Hematopoietic multipotent progenitor cell treated with erythropoietin and hydrocortisone succinate and interleukin-3 and kit ligand, for 15 days (in vitro differentiated cells): ENCODE measurements around the gene CHRNB1.

Experiments used
- DNase-seq: peaks from one replicate; pipeline ENCODE4 v3.0.0-alpha.2; 2015; ENCODE audit warnings: low spot score

CHRNB1 gene

DNA sequence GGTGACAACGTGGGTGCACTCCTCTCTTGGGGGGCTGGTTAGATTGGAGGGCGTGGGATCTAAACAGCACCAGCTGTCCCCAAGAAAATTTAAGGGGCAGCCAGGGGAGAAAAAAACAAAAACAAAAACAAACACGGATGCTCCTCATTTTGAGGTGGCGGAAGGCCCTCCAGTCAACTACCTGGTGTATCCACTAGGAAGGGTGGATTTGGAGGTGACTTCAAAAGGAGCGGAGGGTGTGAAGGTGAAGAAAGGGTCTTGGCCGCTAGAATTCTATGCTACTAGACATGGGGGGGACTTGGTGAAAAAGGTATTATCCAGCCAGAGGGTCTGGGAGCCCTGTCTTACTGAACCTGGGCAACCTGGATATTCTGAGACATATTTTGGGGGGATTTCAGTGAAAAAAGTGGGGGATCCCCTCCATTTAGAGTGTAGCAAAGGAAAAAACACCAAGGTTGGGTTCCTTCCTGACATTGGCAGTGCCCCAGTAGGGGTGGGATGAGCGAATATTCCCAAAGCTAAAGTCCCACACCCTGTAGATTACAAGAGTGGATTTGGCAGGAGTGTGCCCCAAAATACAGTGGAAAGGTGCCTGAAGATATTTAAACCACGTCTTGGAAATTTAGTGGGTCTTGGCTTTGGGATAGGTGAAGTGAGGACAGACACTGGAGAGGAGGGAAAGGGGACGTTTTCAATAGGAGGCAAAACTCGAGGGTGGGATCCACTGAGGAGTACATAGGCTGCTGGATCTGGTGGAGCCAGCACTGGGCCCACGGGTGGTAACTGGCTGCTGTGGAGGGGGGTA lies 6.0 kb upstream of the CHRNB1 start:
- DNase-seq: no peak

DNA sequence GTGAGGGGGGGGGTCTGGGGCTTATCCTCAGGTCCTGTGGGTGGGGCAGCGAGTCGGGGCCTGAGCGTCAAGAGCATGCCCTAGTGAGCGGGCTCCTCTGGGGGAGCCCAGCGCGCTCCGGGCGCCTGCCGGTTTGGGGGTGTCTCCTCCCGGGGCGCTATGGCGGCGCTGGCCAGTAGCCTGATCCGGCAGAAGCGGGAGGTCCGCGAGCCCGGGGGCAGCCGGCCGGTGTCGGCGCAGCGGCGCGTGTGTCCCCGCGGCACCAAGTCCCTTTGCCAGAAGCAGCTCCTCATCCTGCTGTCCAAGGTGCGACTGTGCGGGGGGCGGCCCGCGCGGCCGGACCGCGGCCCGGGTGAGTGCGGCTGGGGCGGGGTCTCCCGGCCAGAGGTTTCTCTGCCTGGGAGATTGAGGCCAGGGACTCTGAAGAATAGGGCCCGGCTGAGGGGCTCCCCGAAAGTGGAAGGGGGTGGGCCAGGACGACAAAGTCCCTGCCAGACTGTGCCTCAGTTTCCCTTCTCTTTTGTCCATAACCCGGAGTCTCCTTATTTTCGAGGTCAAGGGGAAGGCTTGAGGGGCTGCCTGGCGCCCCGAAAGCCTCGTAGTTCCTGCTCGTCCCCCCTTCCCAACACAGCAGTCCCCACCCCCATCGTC lies 5.3 kb upstream of the CHRNB1 start, which contains the start of gene FGF11:
TSS of gene FGF11 (plus strand) at position 51 of the 651 bp plus-strand sequence. CDS start at position 160, 109 bp downstream.
- no peak for DNase-seq

DNA sequence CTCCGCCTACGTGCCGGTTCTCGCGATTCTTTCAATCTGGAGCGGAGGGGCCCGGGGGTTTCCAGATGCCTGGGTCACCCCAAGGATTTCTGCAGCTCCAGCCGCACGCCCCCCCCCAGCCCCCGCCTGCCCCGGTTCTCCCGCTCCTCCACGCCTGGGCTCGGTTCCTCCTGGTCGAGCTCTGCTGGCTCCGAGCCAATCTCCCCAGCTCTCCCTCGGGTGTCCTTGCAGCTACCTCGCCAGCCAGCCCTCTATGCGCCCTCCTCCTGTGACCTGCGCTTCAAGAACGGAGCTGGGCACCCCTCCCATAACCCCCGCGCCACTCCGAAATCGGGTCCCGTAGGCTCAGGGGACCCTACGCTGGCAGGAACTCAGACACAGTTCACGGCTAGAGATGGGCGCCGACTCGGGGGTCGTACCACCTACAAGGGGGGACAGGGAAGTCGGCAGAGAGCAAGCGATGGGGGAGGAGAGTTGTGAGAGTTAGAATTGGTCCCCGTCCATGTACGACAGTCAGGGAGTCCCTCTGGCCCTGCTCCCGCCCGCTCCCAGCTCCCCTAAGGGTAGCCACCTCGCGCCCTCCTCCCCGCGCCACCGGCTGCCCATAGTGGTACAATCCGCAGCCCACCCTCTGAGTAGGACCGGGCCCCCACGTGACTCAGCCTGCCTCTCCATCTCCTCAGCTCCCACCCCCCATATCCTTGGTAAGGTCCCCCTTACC lies 4.6 kb upstream of the CHRNB1 start:
- no peak for DNase-seq

DNA sequence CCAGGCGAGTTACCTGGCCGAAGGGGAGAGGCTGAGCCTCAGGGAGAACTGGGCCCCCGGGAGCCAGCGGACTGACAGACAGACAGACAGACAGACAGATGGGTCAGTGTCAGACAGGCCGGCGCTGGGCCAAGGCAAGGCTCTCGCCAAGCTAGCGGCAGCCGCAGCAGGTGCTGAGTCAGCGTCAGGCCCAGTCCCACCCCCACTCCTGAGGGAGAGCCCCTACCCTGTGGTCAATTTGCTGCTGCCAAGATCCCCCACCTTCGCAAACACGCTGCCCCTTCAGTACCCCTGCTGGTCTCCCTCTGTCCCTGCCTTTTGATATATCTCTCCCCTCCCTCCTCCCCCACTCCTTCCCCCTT lies 4.0 kb upstream of the CHRNB1 start:
- no peak for DNase-seq

DNA sequence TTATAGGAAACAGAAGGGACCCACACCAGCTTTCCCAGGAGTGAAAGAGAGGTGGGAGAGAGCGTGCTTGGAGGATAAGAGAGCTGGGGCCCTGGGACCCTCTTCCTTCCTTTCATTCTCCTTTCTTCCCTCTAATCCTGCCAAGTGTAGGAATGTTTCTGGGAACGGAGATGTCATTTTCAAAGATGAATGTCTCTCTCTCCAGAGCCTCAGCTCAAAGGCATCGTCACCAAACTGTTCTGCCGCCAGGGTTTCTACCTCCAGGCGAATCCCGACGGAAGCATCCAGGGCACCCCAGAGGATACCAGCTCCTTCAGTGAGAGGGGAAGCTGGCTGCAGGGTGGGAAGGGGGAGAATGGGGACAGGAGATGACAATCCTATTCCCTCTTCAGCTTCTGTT lies 3.6 kb upstream of the CHRNB1 start:
- no peak for DNase-seq

DNA sequence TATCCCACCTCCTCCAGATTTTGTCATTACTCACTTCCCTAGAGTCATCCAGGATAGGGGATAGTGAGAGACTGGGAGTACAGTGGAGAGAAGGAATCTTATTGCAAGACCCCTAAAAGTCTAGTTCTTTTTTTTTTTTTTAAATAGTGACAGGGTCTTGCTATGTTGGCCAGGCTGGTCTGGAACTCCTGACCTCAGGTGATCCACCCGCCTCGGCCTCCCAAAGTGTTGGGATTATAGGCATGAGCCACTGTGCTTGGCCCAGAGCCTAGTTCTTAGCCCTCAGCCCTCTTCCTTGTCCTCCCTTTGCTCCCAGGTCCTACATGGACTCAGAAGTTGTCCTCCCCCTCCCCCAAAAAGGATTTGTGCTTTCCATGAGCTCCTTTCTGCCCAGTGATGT lies 2.7 kb upstream of the CHRNB1 start:
- no peak for DNase-seq

DNA sequence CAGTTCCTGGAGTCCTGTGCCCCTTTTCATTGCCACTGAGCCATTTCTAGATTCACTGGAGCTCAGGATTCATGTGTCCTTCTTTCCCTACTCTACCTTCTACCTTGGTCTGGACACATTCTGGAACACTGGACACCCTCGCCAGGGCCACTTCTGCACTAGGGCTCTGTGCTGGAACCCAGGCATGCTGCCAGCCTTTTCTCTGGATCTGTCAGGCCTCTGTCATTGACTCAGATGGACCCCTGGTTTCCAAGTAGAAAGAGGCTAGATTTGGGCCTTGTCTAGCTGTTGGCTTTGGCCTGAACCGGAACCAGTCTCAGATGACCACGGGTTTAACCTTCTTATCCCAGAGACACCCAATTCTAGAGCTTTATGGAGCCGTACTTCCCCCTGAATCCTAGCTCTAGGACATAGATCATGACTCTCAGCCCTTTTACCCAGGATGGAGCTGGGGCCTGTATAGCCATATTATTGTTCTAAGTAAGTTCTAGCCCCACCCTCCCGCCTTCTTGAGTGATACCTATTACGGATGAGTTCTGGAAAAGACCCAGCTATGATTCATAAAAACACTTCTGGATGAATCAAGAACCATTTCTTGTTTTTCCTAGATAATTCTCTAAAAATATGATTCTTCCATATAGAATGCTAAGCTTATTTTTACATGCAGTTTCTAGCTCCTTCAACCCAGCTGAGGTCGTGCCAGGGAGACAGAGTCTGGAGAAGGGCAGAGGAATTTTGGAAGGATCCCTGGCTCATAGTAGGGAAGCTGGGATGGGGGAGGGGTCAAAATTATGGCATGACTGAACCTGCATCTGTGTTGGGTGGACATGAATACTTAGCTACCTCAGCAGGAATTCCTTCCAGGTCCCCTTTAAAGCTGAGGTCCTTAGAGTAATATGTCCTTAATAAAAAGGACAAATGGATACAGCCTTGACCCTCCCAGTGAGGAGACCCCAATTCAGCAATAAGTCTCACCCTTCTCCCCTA lies 1.1 kb upstream of the CHRNB1 start:
- DNase-seq: no peak

DNA sequence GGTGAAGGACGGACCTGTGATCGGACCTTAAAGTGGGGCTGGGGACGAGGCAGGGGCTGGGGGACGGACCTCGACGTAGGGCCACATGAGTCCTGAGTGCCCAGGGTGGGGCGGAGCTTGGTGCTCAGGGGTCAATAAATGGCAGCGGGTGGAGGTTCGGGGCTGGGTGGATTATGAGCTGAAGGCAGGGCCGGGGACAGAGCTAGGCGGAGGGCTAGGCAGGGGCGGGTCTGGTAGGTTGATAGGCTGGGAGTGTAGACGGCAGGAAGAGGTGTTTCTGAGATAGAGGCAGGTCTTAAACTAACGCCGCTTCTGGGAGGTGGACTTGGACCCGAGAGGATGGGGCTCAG lies 733 bp downstream of the CHRNB1 start:
- DNase-seq: no peak

DNA sequence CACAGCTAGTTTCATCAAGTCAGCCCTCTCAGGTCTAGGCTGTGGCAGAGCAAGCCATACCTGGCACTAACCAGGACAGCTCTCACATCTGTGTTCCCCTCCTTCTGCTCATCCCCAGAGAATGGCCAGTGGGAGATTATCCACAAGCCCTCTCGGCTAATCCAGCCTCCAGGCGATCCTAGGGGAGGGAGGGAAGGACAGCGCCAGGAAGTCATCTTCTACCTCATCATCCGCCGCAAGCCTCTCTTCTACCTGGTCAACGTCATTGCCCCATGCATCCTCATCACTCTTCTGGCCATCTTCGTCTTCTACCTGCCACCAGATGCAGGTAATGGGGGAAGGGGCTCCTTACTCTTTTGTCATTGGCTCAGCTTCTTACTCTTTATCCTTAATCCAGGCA lies 3.6 kb downstream of the CHRNB1 start:
- DNase-seq: no peak

DNA sequence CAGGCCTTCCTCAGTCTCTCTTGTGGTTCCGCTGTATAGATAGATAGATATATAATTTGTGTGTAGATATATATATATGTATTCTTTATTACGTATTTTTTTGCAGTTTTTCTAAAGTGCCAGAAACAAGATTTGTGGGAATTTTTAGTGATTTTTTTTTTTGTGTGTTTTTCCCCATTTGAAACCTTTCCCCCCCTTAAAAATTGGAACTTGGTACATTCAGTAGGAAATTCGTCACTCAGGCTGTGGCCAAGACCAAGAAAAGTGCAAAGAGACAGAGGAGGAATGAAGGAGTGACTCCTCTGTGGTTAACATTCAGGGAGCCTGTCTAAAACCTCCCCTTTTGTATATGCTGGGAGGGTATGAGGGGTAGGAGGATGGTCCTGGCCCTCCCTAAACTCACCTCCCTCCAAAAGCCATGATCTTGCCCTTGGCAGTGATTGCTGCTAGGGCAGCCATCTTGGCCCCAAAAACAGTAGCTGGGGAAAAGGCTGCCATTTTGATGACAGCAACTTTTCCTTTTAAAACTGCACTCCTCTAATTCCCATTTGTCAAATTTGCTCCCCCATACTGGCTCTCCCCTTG lies 15.2 kb downstream of the CHRNB1 start:
- no peak for DNase-seq

DNA sequence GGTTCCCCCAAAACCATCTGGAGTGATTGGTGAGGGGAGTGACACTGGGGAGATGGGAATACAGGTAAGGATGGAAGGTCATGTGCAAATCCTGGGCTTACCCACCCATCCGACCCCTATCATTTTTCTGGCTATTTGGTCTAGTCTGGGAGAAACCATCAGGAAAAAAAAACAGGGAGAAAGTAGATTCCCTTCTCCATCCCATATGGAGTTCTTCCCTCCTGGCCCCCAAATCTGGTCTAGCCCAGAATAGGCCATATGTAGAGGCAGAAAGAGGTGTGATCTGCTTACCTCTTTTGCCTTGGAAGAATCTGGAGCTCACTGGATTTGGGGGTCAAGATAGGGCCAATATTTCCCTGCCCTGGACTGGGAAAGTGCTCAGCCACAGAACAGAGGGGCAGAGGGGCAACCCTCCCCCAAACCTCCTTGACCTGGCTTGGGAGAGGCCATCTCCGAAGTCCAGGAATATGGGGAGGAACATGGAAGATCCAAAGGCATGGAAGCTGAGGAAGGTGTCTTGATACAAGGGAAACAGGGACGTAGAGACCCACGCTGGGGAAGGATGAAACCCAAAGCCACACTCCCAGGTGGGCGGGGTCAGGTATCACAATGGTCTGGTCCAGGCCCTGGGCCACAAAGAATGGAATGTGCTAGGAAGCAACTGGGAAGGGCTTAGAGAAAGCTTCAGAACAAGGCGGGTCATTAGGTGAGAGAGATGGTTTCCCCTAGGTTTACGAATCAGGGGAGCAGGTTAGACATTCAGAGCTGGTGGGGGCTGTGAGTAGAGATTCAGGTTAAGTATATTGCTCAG lies 16.2 kb downstream of the CHRNB1 start:
- DNase-seq: no peak

DNA sequence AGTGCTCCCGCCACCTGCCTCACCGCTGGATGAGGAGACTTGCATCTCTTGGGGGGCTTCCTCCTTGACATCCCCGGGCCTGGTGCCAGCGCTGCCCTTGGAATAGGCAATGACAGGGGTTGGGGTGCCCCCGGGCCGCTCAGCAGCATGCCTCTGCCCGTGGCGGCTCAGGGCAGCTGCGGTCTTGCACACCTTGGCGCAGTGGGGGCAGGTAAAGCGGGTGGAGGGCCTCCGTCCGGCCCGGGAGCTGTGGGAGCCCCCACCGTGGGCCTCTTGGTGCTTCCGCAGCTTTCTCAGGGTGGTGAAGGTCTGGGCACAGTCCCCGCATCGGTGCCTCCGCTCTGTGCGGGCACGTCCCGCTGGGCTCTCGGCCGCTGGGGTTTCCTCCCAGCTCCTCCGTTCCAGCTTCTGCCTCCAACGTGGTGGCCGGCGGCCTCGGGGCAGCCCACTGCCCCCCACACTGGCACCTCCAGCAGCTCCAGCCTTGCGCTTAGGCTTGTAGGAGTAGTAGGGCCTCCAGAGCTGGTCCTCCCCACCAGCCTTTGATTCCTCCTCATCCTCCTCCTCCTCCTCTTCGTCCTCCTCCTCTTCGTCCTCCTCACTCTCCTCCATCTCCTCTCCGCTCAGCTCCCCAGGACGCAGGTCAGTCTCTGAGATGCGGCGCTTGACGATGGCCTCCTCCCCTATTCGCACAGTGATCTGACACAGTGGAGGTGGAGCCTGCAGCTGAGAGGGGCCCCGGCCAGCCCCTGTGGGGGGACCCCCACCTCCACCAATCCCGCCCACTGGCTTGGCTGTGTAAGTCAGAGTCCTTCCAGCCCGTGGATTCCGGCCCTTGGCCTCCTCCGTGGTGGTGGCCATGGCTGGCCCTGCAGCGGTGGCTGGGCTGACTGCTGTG lies 17.9 kb downstream of the CHRNB1 start:
- no peak for DNase-seq

DNA sequence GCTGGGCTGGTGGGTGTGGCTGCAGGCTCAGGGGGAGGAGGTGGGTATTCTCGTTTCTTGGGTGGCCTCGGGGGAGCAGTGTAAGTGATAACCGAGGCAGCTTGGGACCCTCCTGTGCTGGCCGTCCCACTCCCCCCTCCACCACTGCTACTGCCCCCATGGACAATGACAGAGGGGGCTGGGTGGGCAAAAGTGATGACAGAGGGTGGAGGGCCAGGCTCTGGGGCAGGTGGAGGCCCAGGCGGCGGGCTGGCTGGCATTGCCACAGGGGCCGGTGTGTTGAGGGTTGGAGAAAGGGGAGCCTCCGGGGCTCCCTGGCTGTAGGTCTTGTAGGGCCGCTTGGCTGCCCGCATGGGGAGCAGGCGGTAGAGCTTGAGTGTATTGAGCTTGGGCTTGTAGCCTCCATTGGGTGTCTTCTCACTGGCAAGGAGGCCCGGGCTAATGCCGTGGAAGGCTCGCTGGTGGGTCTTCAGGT lies 18.5 kb downstream of the CHRNB1 start:
- DNase-seq: no peak

DNA sequence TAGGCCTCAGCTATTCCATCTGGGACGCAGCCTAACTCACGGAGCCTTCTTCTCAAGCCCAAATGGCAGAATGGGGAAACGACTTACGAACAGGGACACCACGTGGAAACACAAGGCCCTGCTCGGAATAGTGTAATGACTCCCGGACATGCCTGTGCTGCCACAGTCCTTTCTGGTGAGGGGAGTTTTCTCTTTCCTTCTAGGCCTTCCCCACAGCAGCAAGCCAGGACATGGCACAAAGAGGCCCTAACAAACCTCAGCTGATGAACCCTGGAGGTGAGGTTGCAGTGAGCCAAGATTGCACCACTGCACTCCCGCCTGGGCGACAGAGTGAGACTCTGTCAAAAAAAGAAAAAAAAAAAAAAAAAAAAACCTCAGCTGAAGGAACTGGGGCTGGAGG lies 19.2 kb downstream of the CHRNB1 start:
- no peak for DNase-seq

DNA sequence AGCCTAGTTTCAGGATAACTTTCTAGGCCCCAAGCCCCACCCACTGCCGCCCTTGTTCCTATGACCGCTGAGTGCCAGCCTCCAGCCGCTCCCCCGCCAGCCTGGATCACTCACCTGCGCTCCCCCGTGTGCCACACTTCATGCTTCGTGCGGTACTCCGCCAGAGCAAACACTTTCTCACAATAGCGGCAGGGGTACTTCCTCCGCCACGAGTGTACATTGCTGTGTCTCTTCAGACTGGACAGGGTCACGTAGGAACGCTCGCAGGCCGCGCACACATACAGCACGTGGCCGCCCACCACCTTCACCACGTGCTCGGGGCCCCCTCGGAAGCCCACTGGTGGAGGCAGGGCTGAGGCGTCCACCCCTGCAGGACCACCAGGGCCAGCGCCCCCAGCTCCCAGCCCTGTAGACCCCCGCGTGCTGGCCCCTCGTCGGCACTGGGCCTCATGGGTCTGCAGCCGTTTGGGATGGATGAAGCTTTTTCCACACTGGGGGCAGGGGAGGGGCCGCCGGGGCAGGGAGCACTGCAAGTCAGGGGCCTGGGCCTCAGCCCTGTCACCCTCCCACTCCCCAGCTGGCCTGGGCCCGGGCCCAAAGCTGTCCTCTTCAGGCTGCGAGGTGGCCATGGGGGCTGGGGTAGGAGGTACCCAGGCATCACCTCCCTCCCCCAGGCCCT lies 20.9 kb downstream of the CHRNB1 start:
- no peak for DNase-seq

DNA sequence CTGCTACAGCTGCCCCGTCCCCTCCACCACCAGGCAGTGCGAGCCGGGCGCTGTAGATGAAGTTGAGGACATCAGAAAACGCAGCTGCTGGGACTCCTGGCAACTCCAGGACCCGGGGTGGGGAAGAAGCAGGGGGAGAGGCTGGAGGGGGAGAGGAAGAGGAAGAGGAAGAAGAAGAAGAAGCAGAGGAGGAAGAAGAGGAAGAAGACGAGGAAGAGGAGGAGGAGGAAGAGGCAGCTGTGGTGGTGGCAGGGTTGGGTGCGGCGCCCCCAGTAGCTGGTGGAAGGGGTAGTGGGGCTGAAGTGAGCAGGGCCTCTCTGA lies 21.4 kb downstream of the CHRNB1 start:
- no peak for DNase-seq

DNA sequence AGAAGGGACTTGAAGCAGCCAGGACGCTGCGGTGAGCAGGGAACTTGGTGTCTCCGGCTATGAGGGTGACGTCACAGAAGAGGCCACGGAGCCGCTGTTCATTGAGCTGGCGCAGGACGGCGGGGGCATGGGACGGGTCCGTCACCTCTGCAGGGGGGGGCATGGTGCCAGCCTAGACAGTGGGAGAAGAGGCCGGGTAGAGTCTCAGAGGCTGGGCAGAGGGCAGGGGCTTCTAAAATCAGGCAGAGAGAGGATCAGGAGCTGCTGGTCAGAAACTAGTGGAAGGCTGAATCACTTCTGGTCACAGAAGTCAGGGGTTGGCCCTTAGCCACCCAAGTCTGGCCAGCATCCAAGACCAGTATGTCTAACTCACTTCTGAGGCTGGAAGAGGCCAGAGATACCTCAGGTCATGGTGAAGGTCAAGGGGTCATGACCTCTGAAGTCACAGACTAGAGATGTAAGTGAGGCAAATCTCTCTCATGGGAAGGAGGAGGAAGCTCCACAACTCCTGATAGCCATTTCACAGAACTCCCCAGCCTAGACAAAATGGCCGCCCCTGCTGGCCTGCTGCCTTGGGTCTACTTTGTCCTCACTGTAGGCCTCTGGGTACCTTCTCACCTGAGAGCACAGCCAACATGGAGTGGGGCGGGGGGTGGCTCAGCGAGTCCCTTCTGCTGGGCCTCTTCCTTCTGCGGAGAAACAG lies 21.9 kb downstream of the CHRNB1 start:
- peak; percentile 51 for DNase-seq

DNA sequence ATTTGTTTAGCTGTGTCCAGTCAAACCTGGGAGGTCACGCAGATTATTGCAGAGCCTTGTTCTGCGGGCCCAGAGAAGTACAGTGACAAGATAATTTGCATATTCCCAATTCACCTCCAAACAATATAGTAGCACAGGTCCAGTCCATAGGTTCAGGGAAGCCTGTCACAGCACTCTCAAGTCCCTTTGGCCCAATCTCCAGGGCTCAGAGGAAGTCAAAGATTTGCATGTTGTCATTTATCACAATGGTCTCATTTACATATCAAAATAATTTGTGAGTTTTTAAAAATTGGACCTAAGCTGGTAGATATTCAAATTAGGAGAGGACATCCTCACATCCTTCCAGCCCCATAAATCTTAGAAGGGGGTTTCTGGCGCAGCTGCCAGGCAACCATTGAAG lies 22.6 kb downstream of the CHRNB1 start:
- no peak for DNase-seq

DNA sequence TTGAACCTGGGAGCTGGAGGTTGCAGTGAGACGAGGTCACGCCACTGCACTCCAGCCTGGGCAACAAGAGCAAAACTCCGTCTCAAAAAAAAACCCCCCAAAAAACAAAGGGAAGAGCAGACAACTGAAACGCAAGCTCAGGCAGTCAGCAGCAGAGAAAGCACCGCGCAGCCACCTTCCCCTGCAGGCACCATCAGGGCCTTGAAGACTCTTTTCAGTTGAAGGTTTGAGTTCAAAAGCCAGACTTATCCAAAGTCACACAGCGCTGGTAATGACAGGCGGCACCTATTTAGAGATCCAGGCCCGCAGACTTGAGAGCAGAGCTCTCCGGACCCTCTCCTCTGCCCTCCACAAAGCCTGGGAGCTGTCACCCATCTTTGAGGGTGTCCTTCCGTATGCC lies 23.4 kb downstream of the CHRNB1 start:
- DNase-seq: no peak
